ENCODE measurements around the gene RC3H1. TPM values are rescaled to one million over a fixed set of nuclear protein-coding genes. Genes with fewer than 3 reads are reported as not detected.

RC3H1 gene
- total RNA-seq, 1 donor from 2014 or later: 25.3 TPM

DNA sequence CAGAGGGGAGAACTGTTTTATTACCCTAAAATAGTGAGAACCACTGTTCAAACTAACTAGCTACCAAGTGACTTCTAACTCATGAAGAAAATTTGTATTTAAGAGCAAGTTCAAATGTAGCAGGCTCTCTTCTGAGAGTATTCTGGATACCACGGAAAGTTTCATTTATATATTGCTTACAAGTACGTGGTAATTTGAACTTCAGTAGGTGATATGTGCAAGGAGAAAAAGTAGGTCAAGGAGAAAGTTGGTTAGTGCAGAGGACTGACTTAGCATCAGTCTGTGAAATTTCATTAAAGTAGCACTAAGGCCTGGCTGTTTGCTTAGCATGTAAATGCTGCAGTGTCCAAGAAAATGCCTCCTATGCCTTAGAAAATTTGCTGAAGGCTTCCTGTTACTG, 121.7 kb downstream of the RC3H1 start:
- H3K27me3 ChIP-seq: no peaks in the 10 kb centered on the region
- intact Hi-C loops (cut with DNase I): no loop called here
- no peak overlapping the region for H3K4me3 ChIP-seq
- DNase-seq (ENCODE audit: extremely low spot score in 2 of 2): no peak
- no peaks in the 10 kb centered on the region for H3K4me1 ChIP-seq
- no peaks in the 10 kb centered on the region for H3K36me3 ChIP-seq
- no peaks in the 10 kb centered on the region for H3K9me3 ChIP-seq
- TF ChIP-seq POLR2AphosphoS5 (IDR thresholded peaks at IDR 0.05; ENCODE audit: insufficient read depth in 1 of 2, low read depth in 1 of 2) (no peak), POLR2A (IDR thresholded peaks at IDR 0.05) (no peak)
- TF ChIP-seq, protein P1, sequence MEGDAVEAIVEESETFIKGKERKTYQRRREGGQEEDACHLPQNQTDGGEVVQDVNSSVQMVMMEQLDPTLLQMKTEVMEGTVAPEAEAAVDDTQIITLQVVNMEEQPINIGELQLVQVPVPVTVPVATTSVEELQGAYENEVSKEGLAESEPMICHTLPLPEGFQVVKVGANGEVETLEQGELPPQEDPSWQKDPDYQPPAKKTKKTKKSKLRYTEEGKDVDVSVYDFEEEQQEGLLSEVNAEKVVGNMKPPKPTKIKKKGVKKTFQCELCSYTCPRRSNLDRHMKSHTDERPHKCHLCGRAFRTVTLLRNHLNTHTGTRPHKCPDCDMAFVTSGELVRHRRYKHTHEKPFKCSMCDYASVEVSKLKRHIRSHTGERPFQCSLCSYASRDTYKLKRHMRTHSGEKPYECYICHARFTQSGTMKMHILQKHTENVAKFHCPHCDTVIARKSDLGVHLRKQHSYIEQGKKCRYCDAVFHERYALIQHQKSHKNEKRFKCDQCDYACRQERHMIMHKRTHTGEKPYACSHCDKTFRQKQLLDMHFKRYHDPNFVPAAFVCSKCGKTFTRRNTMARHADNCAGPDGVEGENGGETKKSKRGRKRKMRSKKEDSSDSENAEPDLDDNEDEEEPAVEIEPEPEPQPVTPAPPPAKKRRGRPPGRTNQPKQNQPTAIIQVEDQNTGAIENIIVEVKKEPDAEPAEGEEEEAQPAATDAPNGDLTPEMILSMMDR (IDR thresholded peaks at IDR 0.05): no peak
- H3K27ac ChIP-seq: no peak overlapping the region

GRCh38 chr1:173894189-173894588, 128.0 kb downstream of the RC3H1 start:
- Histone ChIP-seq H3K36me3 (no peaks in the 10 kb centered on the region), H3K27ac (no peak overlapping the region), H3K27me3 (no peaks in the 10 kb centered on the region), H3K4me1 (no peaks in the 10 kb centered on the region), H3K4me3 (no peak overlapping the region), H3K9me3 (no peaks in the 10 kb centered on the region)
- intact Hi-C loops (cut with DNase I): no loop called here
- TF ChIP-seq, protein P1 (IDR thresholded peaks at IDR 0.05): no peak
- TF ChIP-seq POLR2AphosphoS5 (IDR thresholded peaks at IDR 0.05; ENCODE audit: insufficient read depth in 1 of 2, low read depth in 1 of 2) (no peak), POLR2A (IDR thresholded peaks at IDR 0.05) (no peak)
- no peak for DNase-seq (ENCODE audit: extremely low spot score in 2 of 2)

DNA sequence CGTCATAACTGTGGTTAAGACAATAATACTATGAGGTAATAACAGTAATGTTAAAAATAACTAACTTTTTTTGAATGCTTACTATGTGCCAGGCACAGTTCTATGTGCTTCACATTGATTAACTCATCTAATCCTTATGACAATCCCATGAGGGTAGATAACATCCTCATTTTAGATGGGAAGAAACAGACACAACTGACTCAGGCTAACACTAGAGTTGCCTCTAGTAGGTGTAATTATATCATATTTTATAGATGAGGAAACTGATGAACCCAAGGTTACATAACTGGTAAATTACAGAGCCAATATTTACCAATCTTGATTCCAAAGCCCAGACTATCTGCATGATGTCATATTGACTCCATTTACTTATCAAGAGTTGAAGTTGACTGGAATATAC, 128.5 kb downstream of the RC3H1 start:
- Histone ChIP-seq H3K4me3 (no peak overlapping the region), H3K27me3 (no peaks in the 10 kb centered on the region), H3K36me3 (no peaks in the 10 kb centered on the region), H3K4me1 (no peaks in the 10 kb centered on the region), H3K9me3 (no peaks in the 10 kb centered on the region), H3K27ac (no peak overlapping the region)
- no peak for DNase-seq (ENCODE audit: extremely low spot score in 2 of 2)
- intact Hi-C loops (cut with DNase I): no loop called here
- TF ChIP-seq POLR2A (IDR thresholded peaks at IDR 0.05) (no peak), POLR2AphosphoS5 (IDR thresholded peaks at IDR 0.05; ENCODE audit: insufficient read depth in 1 of 2, low read depth in 1 of 2) (no peak)
- TF ChIP-seq, protein P1 (IDR thresholded peaks at IDR 0.05): no peak

DNA sequence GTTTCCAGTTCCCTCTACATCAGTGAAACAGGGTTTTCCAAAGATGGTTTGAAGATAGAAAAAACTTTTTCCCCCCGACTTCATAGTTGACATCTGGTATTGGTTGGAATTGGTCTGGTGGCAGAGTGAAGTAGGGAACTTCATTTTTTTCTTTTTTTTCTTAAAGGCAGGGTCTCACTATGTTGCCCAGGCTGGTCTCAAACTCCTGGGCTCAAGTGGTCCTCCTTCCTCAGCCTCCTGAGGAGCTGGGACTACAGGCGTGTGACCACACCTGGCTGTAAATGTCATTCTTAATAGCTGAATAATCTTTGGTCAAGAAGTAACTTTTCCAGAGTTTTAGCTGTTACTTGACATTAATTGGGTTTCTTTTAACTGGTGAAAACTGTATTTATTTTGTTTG, 132.3 kb downstream of the RC3H1 start:
- H3K27me3 ChIP-seq: no peaks in the 10 kb centered on the region
- H3K36me3 ChIP-seq: peaks cover 0 to 16% of the 10 kb centered on the region in 2 donors
- no peaks in the 10 kb centered on the region for H3K4me1 ChIP-seq
- H3K27ac ChIP-seq: no peak overlapping the region
- intact Hi-C loops (cut with DNase I): no loop called here
- no peak overlapping the region for H3K4me3 ChIP-seq
- no peaks in the 10 kb centered on the region for H3K9me3 ChIP-seq
- TF ChIP-seq, protein P1 (IDR thresholded peaks at IDR 0.05): no peak
- no peak for TF ChIP-seq POLR2A (IDR thresholded peaks at IDR 0.05)
- no peak for TF ChIP-seq POLR2AphosphoS5 (IDR thresholded peaks at IDR 0.05; ENCODE audit: insufficient read depth in 1 of 2, low read depth in 1 of 2)
- DNase-seq (ENCODE audit: extremely low spot score in 2 of 2): no peak

- H3K36me3 ChIP-seq: peaks cover 0 to 16% of the 10 kb centered on the region in 2 donors
- H3K9me3 ChIP-seq: no peaks in the 10 kb centered on the region
- no peak overlapping the region for H3K27ac ChIP-seq
- no peaks in the 10 kb centered on the region for H3K27me3 ChIP-seq
- H3K4me3 ChIP-seq: no peak overlapping the region
- H3K4me1 ChIP-seq: no peaks in the 10 kb centered on the region
- TF ChIP-seq, protein P1 (IDR thresholded peaks at IDR 0.05): no peak
- TF ChIP-seq POLR2AphosphoS5 (IDR thresholded peaks at IDR 0.05; ENCODE audit: insufficient read depth in 1 of 2, low read depth in 1 of 2) (no peak), POLR2A (IDR thresholded peaks at IDR 0.05) (no peak)
- no peak for DNase-seq (ENCODE audit: extremely low spot score in 2 of 2)
- intact Hi-C loops (cut with DNase I): no loop called here
Observed at GRCh38 chr1:173888749-173889148, 133.4 kb downstream of the RC3H1 start.
